GM23338 (cell line): ENCODE data around the gene ADPRHL1. TPM values are rescaled to one million over a fixed set of nuclear protein-coding genes. Genes with fewer than 3 reads are reported as not detected.

Source experiments
- ATAC-seq: fragments of 200-7000 bp; cut with Tn5 transposase; 3 replicates; pipeline ENCODE4 v1.9.1; 2020
- DNase-seq: peaks from one replicate; pipeline ENCODE4 v3.0.0-alpha.2; 2015; ENCODE audit warnings: low spot score
- H2AFZ ChIP-seq: fragments of 200-600 bp; sonication (generic); 2 replicates; pipeline ENCODE4 v1.8.0; 2016; ENCODE audit warnings: antibody characterized with exemption, mild to moderate bottlenecking, moderate library complexity
- H3F3A ChIP-seq: fragments of 200-600 bp; sonication (generic); replicated peaks from 2 replicates; pipeline ENCODE4 v1.8.0; 2017; ENCODE audit warnings: antibody characterized with exemption, mixed run types, low read depth
- H3K27ac ChIP-seq: fragments of 200-600 bp; sonication (generic); 2 replicates; pipeline ENCODE4 v1.6.1; 2016; ENCODE audit warnings: low read depth
- H3K27me3 ChIP-seq: fragments of 200-600 bp; sonication (generic); 2 replicates; pipeline ENCODE4 v1.8.0; 2016; ENCODE audit warnings: mild to moderate bottlenecking, mixed run types, moderate library complexity; ENCODE audit not compliant: insufficient read depth
- H3K36me3 ChIP-seq: fragments of 200-600 bp; sonication (generic); 2 replicates; pipeline ENCODE4 v1.8.0; 2016; ENCODE audit warnings: mild to moderate bottlenecking; ENCODE audit not compliant: insufficient read depth
- H3K4me1 ChIP-seq: fragments of 200-600 bp; sonication (generic); 2 replicates; pipeline ENCODE4 v1.8.0; 2016; ENCODE audit warnings: mild to moderate bottlenecking, moderate library complexity; ENCODE audit not compliant: insufficient read depth
- H3K4me2 ChIP-seq: fragments of 200-600 bp; sonication (generic); 2 replicates; pipeline ENCODE4 v1.7.1; 2017; ENCODE audit warnings: mixed run types
- H3K4me3 ChIP-seq: fragments of 200-600 bp; sonication (generic); 2 replicates; pipeline ENCODE4 v1.6.1; 2016; ENCODE audit warnings: mixed run types
- H3K79me2 ChIP-seq: fragments of 200-600 bp; sonication (generic); replicated peaks from 2 replicates; pipeline ENCODE4 v1.8.0; 2017; ENCODE audit warnings: mild to moderate bottlenecking; ENCODE audit not compliant: insufficient read depth
- H3K9me2 ChIP-seq: fragments of 200-600 bp; sonication (generic); 2 replicates; pipeline ENCODE4 v1.8.0; 2017; ENCODE audit not compliant: insufficient read depth
- H4K20me1 ChIP-seq: fragments of 200-600 bp; sonication (generic); replicated peaks from 2 replicates; pipeline ENCODE4 v1.8.0; 2017; ENCODE audit warnings: mild to moderate bottlenecking; ENCODE audit not compliant: insufficient read depth
- H3K27ac Mint-ChIP-seq: 2 replicates; pipeline ENCODE4 v1.8.0; 2020; ENCODE audit warnings: inconsistent platforms, mild to moderate bottlenecking, moderate library complexity, mixed read lengths
- H3K27me3 Mint-ChIP-seq: 3 replicates; pipeline ENCODE4 v1.8.0; 2022; ENCODE audit warnings: low read depth, mild to moderate bottlenecking, moderate library complexity, mixed read lengths, inconsistent platforms; ENCODE audit not compliant: insufficient read depth, poor library complexity
- H3K36me3 Mint-ChIP-seq: 3 replicates; pipeline ENCODE4 v1.8.0; 2021; ENCODE audit warnings: low read depth, mild to moderate bottlenecking, inconsistent platforms, moderate library complexity, mixed read lengths
- H3K4me1 Mint-ChIP-seq: 3 replicates; pipeline ENCODE4 v1.8.0; 2020; ENCODE audit warnings: mild to moderate bottlenecking, inconsistent platforms, mixed read lengths
- H3K4me3 Mint-ChIP-seq: 3 replicates; pipeline ENCODE4 v1.8.0; 2021; ENCODE audit warnings: moderate library complexity, mild to moderate bottlenecking, inconsistent platforms, mixed read lengths
- H3K9me3 Mint-ChIP-seq: 3 replicates; pipeline ENCODE4 v1.8.0; 2020; ENCODE audit warnings: moderate library complexity, mild to moderate bottlenecking, inconsistent platforms, mixed read lengths
- CREB1 ChIP-seq: fragments of 250-450 bp; sonication (Bioruptor Pico); IDR thresholded peaks from 2 replicates; pipeline ENCODE4 v1.5.0; 2020; ENCODE audit warnings: low read depth, mild to moderate bottlenecking, moderate library complexity
- EZH2 ChIP-seq: fragments of 200-600 bp; sonication (generic); IDR thresholded peaks from one replicate; pipeline ENCODE4 v1.8.0; 2017; ENCODE audit warnings: antibody characterized with exemption, mild to moderate bottlenecking, low read depth; ENCODE audit not compliant: unreplicated experiment
- EZH2phosphoT487 ChIP-seq: fragments of 200-600 bp; sonication (generic); IDR thresholded peaks from one replicate; pipeline ENCODE4 v1.8.1; 2018; ENCODE audit warnings: antibody characterized with exemption; ENCODE audit not compliant: unreplicated experiment
- NANOG ChIP-seq: IDR thresholded peaks from 2 replicates; pipeline ENCODE4 v1.6.1; 2016; ENCODE audit warnings: antibody characterized with exemption, borderline replicate concordance
- ZNF114 ChIP-seq: fragments of 250-450 bp; sonication (Bioruptor Pico); IDR thresholded peaks from 2 replicates; pipeline ENCODE4 v1.5.0; 2020; ENCODE audit warnings: mild to moderate bottlenecking, moderate library complexity
- ZNF331 ChIP-seq: fragments of 250-450 bp; sonication (Bioruptor Pico); IDR thresholded peaks from 2 replicates; pipeline ENCODE4 v1.5.0; 2020; ENCODE audit warnings: low read depth, mild to moderate bottlenecking, moderate library complexity
- polyA plus RNA-seq: library from polyadenylated mRNA; unstranded; fragments of >200 nt; fragmentation: Nextera tagmentation; extraction: Ambion mirVana; gene quantifications from 2 replicates; pipeline ENCODE4 v1.2.1, GENCODE V29; 2016
- total RNA-seq: library from RNA; depleted of rRNA; stranded (reverse); fragments of >200 nt; shearing (Covaris generic); gene quantifications from 2 replicates; pipeline ENCODE4 v1.2.3, GENCODE V29; 2014
- TF ChIP-seq, protein P1 (sequence below): fragments of 250-450 bp; sonication (Bioruptor Pico); IDR thresholded peaks from 2 replicates; pipeline ENCODE4 v1.5.0; 2020; ENCODE audit warnings: mild to moderate bottlenecking, moderate library complexity
- TF ChIP-seq, protein P2 (sequence below): IDR thresholded peaks from 2 replicates; pipeline ENCODE4 v1.6.1; 2016; ENCODE audit warnings: antibody characterized with exemption
- TF ChIP-seq, protein P3 (sequence below), 2 experiments: fragments of 200-600 bp in 1 of 2; sonication (generic) in 1 of 2; conservative IDR thresholded peaks; 2 replicates each; pipeline versions ENCODE4 v1.5.1 to v1.6.1; 2016 to 2017; ENCODE audit warnings: antibody characterized with exemption in 2 of 2, low read depth in 2 of 2, mild to moderate bottlenecking in 2 of 2, moderate library complexity in 1 of 2

Gene ADPRHL1
- total and polyA plus RNA-seq, 2 experiments from 2014 or later, result 0.80 to 1.0 TPM

DNA sequence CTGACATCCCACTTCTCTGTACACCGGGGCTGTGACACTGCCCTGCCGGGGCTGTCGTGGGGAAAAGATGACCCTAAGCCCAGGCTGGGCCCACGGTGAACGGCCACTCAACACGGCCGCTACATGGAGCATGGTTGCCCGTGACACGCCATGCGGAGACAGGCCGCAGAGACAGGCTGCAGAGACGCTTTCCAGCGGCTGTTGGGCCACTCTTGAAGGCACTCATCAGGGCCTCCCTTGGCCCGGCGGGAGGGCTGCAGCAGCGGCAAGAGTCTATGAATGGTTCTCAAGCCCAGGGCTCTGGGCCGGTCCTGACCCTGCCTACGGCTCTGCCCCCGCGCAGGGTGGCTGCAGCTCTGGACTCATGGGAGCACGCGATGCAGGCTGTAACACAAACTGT lies 22.1 kb downstream of the ADPRHL1 start:
- no peak for TF ChIP-seq CREB1 (CRISPR knock-in tag)
- TF ChIP-seq, protein P1, sequence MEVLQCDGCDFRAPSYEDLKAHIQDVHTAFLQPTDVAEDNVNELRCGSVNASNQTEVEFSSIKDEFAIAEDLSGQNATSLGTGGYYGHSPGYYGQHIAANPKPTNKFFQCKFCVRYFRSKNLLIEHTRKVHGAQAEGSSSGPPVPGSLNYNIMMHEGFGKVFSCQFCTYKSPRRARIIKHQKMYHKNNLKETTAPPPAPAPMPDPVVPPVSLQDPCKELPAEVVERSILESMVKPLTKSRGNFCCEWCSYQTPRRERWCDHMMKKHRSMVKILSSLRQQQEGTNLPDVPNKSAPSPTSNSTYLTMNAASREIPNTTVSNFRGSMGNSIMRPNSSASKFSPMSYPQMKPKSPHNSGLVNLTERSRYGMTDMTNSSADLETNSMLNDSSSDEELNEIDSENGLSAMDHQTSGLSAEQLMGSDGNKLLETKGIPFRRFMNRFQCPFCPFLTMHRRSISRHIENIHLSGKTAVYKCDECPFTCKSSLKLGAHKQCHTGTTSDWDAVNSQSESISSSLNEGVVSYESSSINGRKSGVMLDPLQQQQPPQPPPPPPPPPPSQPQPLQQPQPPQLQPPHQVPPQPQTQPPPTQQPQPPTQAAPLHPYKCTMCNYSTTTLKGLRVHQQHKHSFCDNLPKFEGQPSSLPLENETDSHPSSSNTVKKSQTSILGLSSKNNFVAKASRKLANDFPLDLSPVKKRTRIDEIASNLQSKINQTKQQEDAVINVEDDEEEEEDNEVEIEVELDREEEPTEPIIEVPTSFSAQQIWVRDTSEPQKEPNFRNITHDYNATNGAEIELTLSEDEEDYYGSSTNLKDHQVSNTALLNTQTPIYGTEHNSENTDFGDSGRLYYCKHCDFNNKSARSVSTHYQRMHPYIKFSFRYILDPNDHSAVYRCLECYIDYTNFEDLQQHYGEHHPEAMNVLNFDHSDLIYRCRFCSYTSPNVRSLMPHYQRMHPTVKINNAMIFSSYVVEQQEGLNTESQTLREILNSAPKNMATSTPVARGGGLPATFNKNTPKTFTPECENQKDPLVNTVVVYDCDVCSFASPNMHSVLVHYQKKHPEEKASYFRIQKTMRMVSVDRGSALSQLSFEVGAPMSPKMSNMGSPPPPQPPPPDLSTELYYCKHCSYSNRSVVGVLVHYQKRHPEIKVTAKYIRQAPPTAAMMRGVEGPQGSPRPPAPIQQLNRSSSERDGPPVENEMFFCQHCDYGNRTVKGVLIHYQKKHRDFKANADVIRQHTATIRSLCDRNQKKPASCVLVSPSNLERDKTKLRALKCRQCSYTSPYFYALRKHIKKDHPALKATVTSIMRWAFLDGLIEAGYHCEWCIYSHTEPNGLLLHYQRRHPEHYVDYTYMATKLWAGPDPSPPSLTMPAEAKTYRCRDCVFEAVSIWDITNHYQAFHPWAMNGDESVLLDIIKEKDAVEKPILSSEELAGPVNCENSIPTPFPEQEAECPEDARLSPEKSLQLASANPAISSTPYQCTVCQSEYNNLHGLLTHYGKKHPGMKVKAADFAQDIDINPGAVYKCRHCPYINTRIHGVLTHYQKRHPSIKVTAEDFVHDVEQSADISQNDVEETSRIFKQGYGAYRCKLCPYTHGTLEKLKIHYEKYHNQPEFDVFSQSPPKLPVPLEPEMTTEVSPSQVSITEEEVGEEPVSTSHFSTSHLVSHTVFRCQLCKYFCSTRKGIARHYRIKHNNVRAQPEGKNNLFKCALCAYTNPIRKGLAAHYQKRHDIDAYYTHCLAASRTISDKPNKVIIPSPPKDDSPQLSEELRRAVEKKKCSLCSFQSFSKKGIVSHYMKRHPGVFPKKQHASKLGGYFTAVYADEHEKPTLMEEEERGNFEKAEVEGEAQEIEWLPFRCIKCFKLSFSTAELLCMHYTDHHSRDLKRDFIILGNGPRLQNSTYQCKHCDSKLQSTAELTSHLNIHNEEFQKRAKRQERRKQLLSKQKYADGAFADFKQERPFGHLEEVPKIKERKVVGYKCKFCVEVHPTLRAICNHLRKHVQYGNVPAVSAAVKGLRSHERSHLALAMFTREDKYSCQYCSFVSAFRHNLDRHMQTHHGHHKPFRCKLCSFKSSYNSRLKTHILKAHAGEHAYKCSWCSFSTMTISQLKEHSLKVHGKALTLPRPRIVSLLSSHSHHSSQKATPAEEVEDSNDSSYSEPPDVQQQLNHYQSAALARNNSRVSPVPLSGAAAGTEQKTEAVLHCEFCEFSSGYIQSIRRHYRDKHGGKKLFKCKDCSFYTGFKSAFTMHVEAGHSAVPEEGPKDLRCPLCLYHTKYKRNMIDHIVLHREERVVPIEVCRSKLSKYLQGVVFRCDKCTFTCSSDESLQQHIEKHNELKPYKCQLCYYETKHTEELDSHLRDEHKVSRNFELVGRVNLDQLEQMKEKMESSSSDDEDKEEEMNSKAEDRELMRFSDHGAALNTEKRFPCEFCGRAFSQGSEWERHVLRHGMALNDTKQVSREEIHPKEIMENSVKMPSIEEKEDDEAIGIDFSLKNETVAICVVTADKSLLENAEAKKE (CRISPR knock-in tag), result no peak
- TF ChIP-seq, protein P2, sequence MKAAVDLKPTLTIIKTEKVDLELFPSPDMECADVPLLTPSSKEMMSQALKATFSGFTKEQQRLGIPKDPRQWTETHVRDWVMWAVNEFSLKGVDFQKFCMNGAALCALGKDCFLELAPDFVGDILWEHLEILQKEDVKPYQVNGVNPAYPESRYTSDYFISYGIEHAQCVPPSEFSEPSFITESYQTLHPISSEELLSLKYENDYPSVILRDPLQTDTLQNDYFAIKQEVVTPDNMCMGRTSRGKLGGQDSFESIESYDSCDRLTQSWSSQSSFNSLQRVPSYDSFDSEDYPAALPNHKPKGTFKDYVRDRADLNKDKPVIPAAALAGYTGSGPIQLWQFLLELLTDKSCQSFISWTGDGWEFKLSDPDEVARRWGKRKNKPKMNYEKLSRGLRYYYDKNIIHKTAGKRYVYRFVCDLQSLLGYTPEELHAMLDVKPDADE, result no peak
- TF ChIP-seq, protein P3, sequence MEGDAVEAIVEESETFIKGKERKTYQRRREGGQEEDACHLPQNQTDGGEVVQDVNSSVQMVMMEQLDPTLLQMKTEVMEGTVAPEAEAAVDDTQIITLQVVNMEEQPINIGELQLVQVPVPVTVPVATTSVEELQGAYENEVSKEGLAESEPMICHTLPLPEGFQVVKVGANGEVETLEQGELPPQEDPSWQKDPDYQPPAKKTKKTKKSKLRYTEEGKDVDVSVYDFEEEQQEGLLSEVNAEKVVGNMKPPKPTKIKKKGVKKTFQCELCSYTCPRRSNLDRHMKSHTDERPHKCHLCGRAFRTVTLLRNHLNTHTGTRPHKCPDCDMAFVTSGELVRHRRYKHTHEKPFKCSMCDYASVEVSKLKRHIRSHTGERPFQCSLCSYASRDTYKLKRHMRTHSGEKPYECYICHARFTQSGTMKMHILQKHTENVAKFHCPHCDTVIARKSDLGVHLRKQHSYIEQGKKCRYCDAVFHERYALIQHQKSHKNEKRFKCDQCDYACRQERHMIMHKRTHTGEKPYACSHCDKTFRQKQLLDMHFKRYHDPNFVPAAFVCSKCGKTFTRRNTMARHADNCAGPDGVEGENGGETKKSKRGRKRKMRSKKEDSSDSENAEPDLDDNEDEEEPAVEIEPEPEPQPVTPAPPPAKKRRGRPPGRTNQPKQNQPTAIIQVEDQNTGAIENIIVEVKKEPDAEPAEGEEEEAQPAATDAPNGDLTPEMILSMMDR (conservative IDR thresholded peaks at IDR 0.05; ENCODE audit: low read depth in 2 of 2), result no peak
- no peak for TF ChIP-seq EZH2phosphoT487
- TF ChIP-seq ZNF114, result no peak
- TF ChIP-seq ZNF331 (CRISPR knock-in tag), result no peak
- TF ChIP-seq NANOG, result no peak
- no peak for TF ChIP-seq EZH2
- no peak overlapping the region for H2AFZ ChIP-seq
- Mint-ChIP-seq H3K4me3 (no peak overlapping the region), H3K27ac (0 out of 2 replicates have a peak overlapping the region, but pooled peaks have one; percentile 44), H3K4me1 (peaks cover 3% of the 10 kb centered on the region; the same call in 1 of the 3 replicates), H3K36me3 (no peaks in the 10 kb centered on the region), H3K9me3 (no peaks in the 10 kb centered on the region), H3K27me3 (peaks cover 2% of the 10 kb centered on the region)
- H3F3A ChIP-seq, result no peaks in the 10 kb centered on the region
- H3K27me3 ChIP-seq, result no peaks in the 10 kb centered on the region
- H3K4me1 ChIP-seq, result no peaks in the 10 kb centered on the region
- no peak overlapping the region for H3K4me2 ChIP-seq
- H3K27ac ChIP-seq, result no peak overlapping the region
- DNase-seq (no peak), ATAC-seq (peak; percentile 63)
- H3K36me3 ChIP-seq, result no peaks in the 10 kb centered on the region
- H3K4me3 ChIP-seq, result no peak overlapping the region
- H3K79me2 ChIP-seq, result no peaks in the 10 kb centered on the region
- no peaks in the 10 kb centered on the region for H3K9me2 ChIP-seq
- H4K20me1 ChIP-seq, result no peaks in the 10 kb centered on the region
